ENCODE data around the gene SPDYE2.
A peak's percentile ranks its signal among the peaks of the same experiment; 100 is the strongest.
"Not testable (repeated sequence)": the region's sequence is repeated elsewhere in the genome, so short reads cannot be mapped to it uniquely, and the experiment has no call there.

The SPDYE2 gene, protein sequence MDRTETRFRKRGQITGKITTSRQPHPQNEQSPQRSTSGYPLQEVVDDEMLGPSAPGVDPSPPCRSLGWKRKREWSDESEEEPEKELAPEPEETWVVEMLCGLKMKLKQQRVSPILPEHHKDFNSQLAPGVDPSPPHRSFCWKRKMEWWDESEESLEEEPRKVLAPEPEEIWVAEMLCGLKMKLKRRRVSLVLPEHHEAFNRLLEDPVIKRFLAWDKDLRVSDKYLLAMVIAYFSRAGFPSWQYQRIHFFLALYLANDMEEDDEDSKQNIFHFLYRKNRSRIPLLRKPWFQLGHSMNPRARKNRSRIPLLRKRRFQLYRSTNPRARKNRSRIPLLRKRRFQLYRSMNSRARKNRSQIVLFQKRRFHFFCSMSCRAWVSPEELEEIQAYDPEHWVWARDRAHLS

DNA sequence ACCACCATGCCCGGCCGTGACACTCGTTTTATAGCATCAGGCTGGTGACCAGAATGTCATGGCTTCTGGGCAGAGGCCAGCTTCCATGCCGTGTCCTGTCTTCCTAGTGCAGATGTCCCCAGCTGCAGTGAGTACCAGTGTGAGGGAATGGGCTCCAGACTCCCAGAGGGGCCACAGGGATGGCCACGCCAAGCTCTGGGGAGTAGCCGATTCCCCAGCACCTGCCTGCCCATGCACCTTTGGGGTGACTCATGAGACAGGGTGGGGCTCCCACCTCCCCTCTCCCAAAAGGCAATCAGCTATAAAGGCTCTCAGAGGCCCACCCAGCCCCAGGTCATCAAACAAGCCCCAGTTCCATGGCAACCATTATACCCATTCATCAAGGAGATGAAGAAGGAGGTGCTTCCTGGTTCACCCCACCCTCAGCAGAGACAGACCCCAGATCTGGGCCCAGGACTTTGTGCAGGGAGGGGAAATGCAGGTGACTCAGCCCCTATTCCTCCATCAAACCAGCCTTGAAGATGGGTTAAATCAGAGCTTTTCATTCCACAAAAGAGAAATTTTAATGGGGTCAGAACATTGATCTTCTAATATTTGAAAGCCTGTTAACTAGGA is at the start of gene SPDYE2:
Gene SPDYE2, plus strand, starts transcription at position 419 of the 615 bp plus-strand sequence. CDS start 2,030 bp downstream, outside the sequence.
- H3K36me3 ChIP-seq; intact Hi-C loops (cut with DNase I; ENCODE audit: low total_unique reads): not testable (repeated sequence)

DNA sequence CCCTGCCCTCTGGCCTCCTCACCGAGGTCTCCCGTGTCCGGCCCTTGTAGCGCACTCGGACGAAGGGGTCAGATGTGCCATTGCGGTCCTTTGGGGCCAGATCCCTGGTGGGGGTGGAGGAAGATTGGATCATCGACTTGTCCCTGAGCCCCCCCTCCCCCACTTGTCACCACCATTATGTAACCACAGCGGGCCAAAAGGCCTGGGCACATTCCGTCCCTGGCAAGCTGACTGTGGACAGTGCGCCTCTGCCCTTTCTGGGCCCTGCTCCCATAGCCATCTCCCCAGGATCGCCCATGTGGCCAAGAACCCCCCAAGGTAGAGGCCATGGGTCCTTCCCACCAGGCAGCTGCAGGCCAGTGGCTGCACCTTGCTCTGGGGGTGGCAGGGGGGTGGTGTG is 47.9 kb upstream of the SPDYE2 start:
- H3K9me3 ChIP-seq; H3K36me3 ChIP-seq; H3K4me1 ChIP-seq; H3K27me3 ChIP-seq; H3K27ac ChIP-seq; DNase-seq; intact Hi-C loops (cut with DNase I; ENCODE audit: low total_unique reads); H3K4me3 ChIP-seq: not testable (repeated sequence)

More for the DNA sequence above, at the start of gene SPDYE2:
- H3K27me3 ChIP-seq, H3K4me1 ChIP-seq, DNase-seq, H3K27ac ChIP-seq, H3K9me3 ChIP-seq, H3K4me3 ChIP-seq: not testable (repeated sequence)

DNA sequence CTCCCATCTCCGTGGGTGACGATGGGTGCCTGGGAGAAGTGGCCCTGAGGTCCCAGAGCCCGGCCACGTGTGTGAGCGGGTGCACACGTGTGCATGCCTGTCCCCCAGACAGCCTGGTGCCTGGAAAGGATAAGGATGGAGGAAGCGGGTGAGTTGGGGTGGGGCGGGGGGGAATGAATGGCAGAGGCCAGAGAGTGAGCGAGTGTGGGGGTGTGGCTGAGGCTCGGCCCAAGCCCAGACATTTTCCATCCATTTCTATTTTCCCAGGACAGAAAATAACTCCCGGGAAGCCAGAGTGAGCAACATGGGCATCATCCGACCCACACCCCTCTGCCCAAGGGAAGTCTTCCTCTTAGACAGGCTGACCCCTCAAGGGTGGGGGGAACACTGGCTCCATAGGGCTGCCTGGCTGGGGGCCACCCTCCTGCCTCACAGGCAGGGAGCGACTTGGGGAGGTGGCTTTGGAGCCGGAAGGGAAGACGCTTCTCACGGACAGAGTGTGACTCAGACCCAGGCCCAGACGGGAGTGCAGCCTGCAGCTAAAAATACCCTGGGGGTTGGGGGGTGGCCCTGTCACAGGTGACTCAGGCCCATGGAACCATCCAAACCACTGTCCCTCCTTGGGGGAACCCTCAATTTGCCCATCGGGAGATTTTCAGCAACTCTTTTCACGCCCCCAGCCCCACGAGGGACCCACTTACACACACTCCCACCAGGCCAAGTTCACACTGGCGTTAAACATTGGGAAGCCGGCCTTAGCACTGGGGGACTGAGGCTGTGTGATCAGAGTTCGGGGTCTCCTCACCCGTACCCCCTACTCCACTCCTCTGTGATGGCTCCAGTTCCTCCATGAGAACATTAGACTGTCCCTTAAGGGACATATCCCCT is 45.5 kb upstream of the SPDYE2 start:
- H3K27me3 ChIP-seq; H3K4me1 ChIP-seq; H3K4me3 ChIP-seq; intact Hi-C loops (cut with DNase I; ENCODE audit: low total_unique reads); H3K9me3 ChIP-seq; H3K36me3 ChIP-seq: not testable (repeated sequence)
- DNase-seq = peak in 1 of 2 donors; percentile 51
- H3K27ac ChIP-seq = peak overlapping the region; percentile 42 to 58

DNA sequence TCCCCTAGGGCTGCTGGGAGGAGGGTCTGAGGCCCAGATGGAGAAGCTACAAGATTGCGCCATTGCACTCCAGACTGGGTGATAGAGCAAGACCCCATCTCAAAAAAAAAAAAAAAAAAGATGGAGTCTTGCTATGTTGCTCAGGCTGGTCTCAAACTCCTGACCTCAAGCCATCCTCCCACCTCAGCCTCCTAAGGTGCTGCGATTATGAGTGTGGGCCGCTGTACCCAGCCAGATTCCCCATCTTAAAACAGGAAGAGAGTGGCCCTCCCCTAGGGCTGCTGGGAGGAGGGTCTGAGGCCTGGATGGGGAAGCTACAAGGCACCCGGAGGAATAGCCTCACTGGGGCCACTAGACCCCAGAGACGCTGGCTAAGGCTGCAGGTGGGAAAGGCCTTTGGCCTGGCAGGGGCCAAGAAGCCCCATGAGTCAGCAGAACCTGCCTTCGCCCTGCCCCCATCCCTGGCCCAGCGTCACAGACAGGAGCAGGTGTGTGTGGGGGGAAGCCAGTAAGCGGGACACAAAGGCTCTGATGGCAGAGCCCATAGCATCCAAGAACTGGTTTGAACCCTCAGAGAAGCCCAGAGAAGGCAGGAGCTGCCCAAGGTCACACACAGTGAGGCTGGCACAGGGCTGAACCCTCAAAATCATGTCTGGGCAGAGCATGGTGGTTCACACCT is 43.5 kb upstream of the SPDYE2 start:
- H3K36me3 ChIP-seq; intact Hi-C loops (cut with DNase I; ENCODE audit: low total_unique reads); H3K4me3 ChIP-seq; H3K4me1 ChIP-seq; H3K27ac ChIP-seq; H3K9me3 ChIP-seq; H3K27me3 ChIP-seq: not testable (repeated sequence)
- peak; percentile 16 to 34 for DNase-seq

DNA sequence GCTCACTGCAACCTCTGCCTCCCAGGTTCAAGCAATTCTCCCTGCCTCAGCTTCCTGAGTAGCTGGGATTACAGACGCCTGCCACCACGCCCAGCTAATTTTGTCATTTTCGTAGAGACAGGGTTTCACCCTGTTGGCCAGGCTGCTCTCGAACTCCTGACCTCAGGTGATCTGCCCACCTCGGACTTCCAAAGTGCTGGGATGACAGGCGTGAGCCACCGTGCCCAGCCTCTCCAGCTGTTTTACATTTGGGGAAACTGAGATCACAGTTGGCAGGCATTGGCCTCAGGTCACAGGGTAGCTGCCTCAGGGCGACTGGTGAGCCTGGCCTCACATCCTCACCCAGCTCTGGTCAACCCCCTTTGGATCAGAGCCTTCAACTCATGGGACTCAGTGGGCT is 40.5 kb upstream of the SPDYE2 start:
- H3K4me1 ChIP-seq; H3K9me3 ChIP-seq; H3K4me3 ChIP-seq; H3K27me3 ChIP-seq; intact Hi-C loops (cut with DNase I; ENCODE audit: low total_unique reads); H3K27ac ChIP-seq; H3K36me3 ChIP-seq: not testable (repeated sequence)
- DNase-seq = peak in 1 of 2 donors; percentile 48

DNA sequence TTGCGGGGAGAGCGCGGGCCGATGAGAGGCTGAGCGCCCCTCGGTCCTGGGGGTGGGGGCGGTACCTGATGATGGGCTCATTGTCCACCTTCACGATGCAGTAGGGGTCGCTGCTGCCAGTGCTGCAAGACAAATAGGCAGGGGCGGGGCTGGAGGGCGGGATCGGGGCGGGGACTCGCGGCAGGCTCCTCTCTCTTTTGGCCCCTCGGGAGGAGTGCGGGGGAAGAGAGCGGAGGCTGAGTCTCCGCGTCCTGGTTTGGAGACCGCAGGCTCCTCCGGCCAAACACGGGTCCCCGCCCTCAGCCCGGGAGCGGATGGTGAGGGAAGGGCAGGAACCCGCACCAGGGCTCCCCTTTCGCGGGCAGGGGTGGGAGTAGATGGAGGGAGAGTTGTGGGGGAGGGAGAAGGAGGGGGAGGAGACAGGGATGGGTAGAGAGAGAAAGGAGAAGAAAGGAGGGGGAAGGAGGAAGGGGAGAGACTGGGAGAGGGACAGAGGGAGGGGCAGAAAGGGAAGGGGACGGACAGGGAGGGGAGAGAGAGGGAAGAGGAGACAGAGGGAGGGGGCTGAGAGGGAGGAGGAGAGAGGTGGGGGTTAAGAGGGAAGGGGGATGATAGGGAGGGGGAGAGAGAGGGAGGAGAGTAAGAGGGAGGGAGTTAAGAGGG is 39.0 kb upstream of the SPDYE2 start:
- DNase-seq; H3K9me3 ChIP-seq; H3K36me3 ChIP-seq; H3K4me3 ChIP-seq; H3K27me3 ChIP-seq; H3K27ac ChIP-seq; H3K4me1 ChIP-seq; intact Hi-C loops (cut with DNase I; ENCODE audit: low total_unique reads): not testable (repeated sequence)

DNA sequence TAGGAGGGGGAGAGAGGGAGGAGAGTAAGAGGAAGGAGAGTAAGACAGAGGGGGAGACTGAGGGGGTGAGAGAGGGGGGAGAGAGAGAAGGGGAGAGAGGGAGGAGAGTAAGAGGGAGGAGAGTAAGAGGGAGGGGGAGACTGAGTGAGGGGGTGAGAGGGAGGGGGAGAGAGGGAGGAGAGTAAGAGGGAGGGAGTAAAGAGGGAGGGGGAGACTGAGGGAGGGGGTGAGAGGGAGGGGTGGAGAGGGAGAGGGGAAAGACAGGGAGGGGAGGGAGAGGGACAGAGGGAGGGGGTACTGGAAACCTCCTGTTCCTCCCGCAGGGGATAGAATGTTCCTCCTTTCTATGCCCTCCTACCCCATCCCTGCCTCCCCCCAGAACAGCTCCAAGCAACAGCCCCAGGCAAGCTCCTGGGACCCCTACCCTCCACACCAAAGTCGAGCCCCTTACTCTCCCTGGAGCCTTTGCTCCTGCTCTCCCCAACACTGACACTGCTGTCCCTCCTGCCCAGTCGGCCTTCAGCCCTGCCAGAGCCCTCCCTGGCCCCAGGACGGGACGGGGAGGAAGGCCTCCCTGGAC is 38.3 kb upstream of the SPDYE2 start:
- H3K9me3 ChIP-seq; H3K27me3 ChIP-seq; H3K36me3 ChIP-seq; H3K4me1 ChIP-seq; intact Hi-C loops (cut with DNase I; ENCODE audit: low total_unique reads): not testable (repeated sequence)
- Histone ChIP-seq H3K27ac (peak overlapping the region; percentile 69 to 77), H3K4me3 (peak overlapping the region; percentile 15 to 22)
- DNase-seq = peak; percentile 24 to 61

DNA sequence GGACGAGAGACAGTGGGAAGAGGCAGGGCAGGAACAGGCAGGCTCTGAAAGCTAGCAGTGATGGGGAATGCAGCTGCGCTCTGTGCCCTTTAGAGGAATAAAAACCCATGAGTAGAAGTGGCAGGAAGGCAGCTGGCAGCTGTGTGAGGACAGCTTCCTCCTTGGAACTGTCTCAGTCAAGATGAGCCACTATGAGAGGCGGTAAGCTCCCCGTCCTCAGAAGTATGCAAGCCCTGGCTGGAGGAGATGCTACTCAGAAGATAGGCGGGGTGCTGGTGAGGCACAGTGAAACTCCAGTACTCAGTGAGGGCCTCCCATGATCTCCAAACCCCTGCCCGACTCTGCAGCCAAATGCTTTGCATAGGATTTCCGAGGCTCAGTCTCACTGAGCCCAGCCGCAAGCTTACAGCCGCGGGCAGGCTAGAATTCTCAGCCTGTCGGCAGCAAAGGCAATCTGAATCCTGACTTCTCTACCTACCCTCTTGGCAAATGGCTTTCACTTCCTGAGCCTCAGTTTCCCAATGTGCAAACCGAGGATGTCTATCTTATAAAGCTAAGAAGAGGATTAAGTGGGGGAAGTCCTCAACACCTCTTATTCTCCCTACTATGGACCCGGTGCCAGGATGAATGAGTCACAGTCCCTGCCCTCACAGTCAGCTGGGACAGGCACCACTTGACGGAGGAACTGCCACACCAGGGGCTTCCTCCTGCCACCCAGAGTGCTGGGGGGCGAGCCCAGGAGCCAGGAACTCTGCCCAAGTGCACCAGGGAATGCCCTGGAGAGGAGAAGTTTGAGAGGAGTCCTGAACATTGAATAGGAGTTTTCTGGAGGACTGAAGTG is 35.9 kb upstream of the SPDYE2 start:
- DNase-seq; H3K4me3 ChIP-seq; H3K27ac ChIP-seq; H3K27me3 ChIP-seq; H3K9me3 ChIP-seq; H3K4me1 ChIP-seq; intact Hi-C loops (cut with DNase I; ENCODE audit: low total_unique reads); H3K36me3 ChIP-seq: not testable (repeated sequence)

DNA sequence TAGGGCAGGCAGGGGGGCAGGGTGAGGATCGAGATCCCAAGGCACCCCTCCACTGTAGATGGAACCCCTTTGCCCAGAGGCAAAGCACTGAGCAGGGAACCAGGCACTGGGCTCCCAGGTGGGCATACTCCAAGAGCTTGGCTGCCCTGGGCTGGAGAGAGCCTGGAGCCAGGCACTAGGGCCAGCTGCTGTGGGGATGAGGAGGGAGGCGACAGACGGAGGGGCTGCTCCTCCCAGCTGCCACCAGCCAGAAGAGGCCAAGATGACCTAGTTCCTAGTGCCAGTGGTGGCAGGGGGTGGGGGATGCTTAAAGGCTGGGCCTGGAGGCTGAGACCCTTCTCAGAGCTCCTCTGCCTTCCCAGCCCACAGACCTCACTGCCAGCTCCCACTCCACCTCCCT is 35.1 kb upstream of the SPDYE2 start:
- DNase-seq; H3K36me3 ChIP-seq; H3K9me3 ChIP-seq; intact Hi-C loops (cut with DNase I; ENCODE audit: low total_unique reads); H3K27ac ChIP-seq; H3K4me1 ChIP-seq; H3K4me3 ChIP-seq; H3K27me3 ChIP-seq: not testable (repeated sequence)

DNA sequence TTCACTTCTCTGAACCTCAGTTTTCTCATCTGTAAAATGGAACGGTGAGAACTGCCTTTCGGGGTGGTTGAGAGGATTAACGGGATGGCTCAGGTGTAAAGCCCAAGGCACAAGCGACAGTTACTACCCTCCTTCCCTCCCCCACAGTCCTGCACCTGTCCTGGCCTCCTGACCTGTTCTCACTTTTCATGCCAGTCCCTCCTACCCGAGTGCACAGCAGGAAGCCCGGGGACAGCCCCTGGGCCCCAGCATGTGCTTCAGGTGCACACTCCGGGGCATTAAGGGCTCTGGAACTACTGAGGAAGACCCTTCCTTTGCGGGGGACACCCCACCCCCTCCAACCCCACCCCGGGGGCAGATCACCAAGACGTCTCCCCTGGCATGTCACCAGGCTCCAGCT is 34.1 kb upstream of the SPDYE2 start:
- intact Hi-C loops (cut with DNase I; ENCODE audit: low total_unique reads); H3K36me3 ChIP-seq; H3K27me3 ChIP-seq; H3K9me3 ChIP-seq; H3K4me3 ChIP-seq; H3K4me1 ChIP-seq; H3K27ac ChIP-seq; DNase-seq: not testable (repeated sequence)

DNA sequence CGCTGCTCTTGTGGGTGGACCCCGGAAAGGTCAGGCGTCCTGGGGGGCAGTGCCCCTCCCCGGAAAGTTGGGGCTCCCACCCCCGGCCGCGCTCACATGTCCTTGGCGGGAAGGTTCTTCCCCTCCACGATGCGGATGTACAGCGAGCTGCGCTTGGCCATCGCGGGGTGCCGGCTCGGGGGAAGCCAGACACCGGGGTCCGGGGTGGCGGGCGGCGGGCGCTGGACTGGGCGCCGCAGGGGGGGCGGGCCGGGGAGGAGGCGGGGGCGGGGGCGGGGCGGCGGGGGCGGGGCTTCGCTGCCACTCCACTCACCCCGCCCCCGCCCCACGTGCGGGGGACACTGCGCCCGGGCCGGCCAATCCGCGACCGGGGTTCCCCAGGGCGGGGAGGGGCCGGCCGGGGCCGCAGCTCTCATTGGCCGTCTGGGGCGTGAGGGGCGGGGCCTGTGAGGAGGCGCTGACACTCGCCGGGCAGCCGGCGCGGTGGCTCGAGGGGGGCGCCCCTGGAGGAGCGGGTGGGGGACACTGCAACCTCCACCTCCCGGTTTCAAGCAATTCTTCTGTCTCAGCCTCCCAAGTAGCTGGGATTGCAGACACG is 33.4 kb upstream of the SPDYE2 start, which contains the start of gene RASA4B:
Gene RASA4B, minus strand, starts transcription at position 228 of the 598 bp plus-strand sequence. Its CDS starts 67 bp downstream, at position 161.
- H3K27ac ChIP-seq; intact Hi-C loops (cut with DNase I; ENCODE audit: low total_unique reads); H3K27me3 ChIP-seq; H3K9me3 ChIP-seq; H3K4me1 ChIP-seq; H3K36me3 ChIP-seq; DNase-seq: not testable (repeated sequence)
- peak within 1 kb of the TSS; percentile 25 to 39 for H3K4me3 ChIP-seq

DNA sequence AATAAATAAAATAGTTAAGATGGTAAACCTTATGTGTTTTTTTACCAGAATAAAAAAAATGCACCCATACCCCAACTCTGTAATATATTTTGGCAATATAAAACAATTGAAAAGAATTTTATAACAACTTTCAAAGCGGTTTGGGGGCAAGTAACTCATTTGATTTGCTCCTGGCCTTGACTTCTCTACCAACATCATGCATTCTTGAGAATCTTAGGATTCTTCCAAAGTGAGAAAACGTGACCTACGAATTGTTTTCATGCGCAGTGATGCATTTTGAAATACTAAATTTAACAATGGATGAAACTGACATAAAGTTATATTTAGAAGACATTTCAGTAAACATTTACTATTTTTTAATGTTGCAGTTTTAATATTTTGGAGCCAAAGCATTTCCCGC is 30.2 kb upstream of the SPDYE2 start:
- intact Hi-C loops (cut with DNase I; ENCODE audit: low total_unique reads); H3K4me1 ChIP-seq; DNase-seq; H3K36me3 ChIP-seq; H3K4me3 ChIP-seq; H3K27me3 ChIP-seq; H3K27ac ChIP-seq; H3K9me3 ChIP-seq: not testable (repeated sequence)
